ENCODE measurements around the gene SERP2.
"Not testable (repeated sequence)": the region's sequence is repeated elsewhere in the genome, so short reads cannot be mapped to it uniquely, and the experiment has no call there.

The SERP2 gene

DNA sequence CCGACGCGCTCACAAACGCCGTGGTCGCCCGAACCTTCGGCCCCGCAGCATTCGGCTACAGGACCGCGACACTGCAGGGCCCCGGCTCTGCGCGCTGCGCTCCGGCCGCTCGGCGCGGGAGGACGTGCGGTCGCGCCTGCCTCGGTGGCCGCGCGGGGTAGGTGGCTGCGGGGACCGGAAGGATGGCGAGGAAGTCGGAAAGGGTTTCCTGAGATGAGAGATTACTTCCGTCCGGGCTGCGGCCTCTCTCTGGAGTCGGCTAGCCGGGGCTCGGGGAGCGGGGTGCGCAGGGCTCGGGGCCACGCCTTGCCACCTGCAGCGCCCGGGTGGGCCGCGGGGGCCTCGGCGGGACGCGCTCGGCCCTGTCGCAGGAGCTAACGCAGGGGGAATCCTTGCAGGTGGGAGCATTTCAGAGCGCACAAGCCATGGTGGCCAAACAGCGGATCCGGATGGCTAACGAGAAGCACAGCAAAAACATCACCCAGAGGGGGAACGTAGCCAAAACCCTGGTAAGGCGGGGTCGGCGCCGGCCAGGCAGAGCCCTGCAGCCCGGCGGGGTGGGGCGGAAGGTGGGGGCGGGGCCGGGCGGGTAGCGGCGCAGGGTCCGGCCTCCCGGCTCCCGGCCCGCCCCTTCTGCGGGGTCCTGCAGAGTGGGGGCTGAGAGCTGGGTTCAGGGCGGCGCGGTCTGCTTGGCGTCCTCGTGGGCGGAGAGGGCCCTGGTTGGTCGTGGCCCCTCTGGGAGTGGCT, at the start of gene SERP2:
Gene SERP2 (plus strand): TSS at position 224 of the 747 bp plus-strand sequence. CDS start 202 bp downstream, at position 426.
- no peak for DNase-seq

DNA sequence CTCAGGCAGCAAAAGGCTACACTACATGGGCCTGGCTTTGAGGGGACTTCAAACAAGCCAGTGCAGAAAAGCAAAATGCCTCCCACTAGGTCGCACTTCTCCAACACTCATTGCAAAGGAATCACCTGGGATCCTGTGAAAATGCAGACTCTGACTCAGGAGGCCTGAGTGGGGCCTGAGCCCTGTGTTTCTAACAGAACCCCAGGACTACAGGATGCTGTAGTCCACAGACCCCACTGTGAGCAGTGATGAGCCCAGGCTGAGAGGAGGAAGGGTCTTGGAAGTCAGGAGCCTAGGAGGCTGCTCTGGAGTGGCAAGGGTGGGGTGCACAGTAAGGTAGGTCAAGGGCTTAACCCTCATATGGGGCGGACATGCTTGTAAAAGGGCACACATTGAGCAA, 46.7 kb upstream of the SERP2 start:
- DNase-seq: no peak

DNA sequence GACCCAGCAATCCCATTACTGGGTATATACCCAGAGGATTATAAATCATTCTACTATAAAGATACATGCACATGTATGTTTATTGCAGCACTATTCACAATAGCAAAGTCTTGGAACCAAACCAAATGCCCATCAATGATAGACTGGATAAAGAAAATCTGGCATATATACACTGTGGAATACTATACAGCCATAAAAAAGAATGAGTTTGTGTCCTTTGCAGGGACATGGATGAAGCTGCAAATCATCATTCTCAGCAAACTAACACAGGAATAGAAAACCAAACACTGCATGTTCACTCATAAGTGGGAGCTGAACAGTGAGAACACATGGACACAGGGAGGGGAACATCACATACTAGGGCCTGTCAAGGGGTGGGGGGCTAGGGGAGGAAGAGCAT, 44.6 kb upstream of the SERP2 start:
- not testable (repeated sequence) for DNase-seq

DNA sequence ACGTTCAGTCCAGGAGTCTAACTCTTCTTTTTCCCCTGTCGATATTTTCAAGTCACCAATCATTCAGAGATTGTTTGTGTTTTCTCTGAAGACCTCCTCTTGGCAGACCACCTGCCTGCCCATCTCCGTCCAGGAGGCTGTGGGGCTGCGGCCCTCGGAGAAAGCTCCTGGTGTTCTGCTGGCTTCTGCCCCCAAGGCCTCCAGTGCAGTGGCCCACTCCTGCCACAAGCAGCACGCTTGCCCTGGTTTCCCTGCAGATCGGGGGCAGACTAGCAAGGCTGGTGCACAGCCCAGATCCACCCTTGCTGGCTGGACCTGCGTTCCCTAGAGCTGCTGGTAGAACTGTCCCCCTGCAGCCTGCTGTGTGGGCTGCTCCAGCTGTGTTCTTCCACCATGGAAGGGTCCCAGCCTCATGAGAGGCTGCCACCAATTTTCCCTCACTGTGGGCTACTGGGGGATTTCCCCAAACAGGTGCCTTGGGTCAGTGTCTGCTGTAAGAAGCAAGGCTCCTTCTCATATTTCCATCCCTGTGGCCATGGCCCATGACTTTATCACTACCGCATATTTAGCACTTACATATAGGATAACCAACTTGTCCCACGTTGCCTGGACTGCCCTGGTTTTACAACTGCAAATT, 43.6 kb upstream of the SERP2 start:
- no peak for DNase-seq

DNA sequence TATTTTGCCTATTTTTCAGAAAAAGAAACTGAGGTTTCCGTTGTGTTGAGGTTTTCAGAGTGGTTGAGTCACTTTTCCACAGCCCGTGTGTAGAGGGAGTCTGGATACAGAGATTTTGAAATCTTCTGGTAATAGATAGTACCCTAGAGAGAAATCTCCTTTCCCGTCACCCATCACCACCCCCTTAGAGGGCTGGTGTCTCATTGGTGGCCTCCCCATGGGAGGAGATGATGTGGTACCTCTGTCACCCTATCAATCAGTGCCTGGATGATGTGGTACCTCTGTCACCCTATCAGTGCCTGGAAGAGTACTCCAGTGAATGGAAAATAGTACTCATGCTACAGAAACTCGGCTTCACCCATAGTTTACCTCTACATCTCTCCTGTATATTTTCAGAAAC, 42.2 kb upstream of the SERP2 start:
- no peak for DNase-seq

DNA sequence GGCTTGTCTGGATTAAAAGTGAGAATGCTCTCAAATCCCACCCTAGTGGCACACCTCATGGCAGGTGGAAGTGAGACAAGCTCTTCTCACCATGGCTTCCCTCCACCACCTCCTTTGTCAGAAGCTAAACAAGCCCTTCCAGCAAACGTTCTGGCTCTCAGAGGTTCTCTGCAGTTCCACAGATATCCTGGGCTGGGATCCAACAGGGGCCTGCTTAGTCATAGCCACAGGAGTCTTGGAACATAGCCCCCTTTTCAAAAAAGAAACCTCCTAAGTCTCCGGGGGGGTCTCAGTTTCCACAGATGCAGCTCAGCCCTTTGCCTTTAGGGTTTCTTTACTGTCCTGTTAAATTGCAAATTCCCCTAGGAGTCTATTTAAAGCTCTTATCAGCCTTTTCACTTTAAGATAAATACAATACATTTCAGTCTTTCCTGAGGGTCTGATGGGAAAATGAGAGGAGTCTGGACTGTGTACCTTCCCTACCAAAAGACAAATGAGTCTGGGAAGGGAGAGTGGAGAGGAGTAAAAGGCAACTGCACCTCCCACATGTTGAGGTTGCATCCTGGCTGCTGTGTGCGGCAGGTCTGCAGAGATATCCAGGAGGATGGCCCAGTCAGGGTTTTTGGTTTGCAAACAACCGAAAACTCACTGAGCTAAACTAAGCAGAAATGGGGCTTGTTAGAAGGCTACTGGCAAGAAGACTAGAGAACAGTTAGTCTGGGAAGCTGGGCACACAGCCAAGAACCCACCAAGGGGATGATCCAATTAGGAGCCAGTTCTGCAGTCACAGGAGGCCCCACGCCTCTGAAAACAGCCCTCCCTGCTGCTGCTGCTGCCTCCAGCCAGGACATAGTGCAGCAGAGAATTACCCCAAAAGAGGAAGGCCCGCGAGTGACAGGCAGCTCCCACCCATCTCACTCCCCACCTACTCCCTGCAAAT, 41.4 kb upstream of the SERP2 start:
- DNase-seq: no peak

DNA sequence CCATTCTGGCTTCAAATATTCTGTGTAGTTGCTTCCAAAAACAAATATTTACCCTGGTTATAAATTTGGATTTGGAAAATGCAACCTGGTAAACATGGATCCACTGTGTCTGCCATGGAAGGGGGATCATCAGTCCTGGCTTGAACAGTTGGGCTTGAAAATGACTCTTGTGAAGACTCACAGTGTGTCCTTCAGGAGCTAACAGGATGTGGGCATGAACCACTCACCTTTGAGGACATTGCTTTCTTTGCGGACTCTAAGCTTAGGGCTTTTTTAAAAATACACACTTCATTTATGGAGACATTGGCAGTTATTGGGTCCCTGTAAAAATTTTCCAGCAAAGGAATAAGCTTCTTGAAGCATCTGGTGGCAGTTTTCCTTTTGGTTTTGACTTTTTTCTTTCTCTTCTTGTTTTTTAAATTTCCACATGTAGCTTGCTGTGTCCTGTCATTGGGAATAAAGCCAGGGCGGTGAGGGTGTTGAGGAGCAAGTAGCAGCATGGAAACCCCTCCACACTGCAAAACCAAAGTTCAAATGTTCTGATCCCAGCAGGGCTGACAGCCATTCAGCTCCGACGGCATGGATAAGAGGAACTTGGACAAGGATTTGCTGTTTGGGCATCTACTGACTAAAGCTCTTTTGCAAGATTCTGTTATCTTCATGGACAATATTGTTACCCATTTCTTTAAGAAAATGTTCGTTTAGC, 39.5 kb upstream of the SERP2 start:
- no peak for DNase-seq

DNA sequence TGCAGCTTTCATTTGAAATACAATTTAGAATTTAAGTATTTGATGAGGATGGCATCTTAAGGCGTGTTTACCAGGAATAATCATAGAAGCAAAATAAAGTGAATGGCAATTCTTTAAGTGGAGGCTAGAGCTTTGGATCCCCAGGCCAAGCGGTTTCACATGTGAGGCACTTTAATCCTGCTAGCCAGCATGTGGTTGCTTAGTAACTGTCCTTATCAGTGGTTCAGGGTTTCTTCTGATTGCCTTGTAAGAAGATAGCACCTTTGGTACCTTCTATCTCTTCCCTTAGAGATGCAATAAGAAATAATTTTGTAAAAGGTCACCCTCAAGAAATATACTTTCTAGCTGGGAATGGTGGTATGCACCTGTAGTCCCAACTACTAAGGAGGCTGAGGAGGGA, 38.9 kb upstream of the SERP2 start:
- DNase-seq: no peak

DNA sequence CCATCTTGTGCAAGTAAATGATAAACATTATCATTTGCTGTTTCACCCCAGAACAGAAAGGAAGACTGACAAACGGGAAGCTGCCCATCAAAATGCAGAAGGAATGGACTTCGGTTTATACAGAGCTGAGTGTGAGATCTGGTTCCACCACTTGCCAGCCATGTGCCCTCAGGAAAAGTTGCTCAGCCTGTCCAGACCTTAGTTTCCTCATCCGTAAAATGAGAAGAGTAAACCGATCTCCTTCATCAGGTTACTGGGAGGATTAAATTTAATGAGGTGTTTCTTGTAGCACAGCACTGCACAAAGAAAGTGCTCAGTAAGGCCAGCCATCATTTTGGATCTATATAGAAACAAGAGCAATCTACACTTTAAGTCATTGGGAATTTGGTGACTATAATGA, 36.7 kb upstream of the SERP2 start:
- no peak for DNase-seq

DNA sequence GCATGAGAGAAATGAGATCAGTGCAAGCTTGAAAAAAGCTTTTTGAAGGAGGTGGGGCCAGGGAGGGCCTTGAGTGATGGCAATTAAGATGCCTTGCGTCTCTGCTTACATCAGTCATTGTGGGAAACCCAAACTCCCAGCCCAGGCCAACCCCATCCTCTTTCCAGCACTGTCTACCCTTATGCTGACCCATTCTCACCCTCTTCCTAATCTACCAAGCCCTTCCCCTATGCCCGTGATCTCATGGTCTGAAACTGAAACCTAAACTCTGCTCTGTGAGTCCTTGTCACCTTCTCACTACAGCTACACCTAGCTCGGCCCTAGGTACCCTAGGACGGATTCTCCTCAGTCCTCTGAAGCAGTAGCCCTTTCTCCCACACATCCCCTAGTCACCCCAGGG, 36.0 kb upstream of the SERP2 start:
- no peak for DNase-seq

DNA sequence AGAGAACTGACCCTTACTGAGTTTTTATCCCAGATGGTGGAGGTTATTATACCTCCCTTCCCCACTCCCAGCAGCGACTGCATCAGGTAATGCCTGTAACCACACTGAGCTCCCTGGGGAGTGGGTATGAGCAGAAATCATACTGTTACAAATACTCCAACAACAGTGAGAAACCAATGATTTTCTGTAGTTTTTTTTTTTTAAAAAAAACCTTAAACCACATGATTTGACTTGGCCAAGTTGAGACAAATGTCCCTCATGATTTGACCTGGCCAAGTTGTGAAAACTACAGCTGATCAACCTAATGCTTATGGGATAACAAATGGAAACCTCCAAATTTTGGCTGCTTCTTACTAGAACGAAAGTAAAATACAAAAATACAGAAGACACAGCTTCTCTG, 33.1 kb upstream of the SERP2 start:
- DNase-seq: no peak

DNA sequence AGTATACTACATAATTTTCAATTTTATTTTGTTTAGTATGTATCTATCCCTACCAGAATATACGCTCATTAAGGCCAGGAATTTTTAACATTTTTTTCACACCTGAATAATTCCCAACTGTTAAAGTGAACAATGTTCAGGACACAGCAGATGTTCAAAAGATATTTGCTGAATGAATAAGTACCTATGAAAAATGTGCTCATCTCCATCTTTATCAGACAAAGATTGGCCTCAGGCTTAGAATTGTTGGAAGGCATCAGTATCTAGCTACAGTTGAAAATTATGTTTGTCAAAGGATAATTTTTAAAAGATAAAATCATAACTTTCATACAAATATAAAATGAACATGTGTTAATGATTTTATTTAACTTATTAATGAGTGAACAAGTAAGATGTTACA, 30.9 kb upstream of the SERP2 start:
- no peak for DNase-seq

DNA sequence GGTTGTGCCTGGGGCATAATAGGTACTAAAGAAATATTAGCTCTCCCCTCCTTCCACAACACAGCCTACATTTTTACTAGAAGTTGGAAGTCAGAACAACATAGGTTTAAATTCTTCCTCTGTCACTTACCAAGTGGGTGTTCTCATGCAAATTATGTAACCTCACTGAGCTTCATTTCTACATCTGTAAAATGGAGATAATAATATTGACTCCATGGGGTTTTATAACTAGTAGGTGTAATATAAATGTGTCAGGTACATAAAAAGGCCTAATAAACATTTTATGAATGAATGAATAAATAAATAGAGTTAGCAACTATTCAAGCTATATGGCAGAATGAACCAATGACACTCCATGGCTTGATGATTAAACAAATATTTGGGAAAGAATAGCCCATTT, 27.1 kb upstream of the SERP2 start:
- DNase-seq: no peak

DNA sequence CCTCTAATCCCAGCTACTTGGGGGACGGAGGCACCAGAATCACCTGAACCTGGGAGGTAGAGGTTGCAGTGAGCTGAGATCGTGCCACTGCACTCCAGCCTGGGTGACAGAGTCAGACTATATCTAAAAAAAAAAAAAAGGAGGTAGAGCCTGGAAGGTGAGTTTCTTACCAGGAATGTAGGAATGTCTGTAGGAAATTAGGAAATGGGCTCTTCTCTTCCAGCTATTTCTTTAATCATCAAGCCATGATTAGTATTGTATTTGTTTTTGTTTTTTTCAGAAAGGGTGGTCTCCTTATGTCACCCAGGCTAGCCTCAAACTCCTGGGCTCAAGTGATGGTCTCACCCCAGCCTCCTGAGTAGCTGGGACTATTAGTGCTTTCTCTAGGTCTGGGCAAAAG, 26.3 kb upstream of the SERP2 start:
- no peak for DNase-seq

DNA sequence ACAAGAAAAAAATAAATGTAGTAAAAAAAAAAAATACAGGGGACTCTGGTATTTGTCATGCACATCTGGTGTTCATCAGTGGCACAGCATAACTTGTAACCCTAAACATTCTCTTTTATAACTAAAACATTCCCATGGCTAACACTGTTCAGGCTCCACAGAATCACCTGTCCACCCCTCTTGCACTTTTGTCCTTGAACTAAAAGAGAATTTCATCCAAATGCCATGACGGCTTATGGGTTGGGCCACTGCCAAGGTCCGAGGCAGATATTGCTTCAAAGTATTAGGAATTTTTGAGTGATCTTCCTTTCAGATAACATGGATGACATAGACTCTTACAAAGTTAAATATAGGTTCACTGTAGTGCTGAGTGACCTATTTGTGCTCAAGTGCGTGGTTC, 25.7 kb upstream of the SERP2 start:
- no peak for DNase-seq

DNA sequence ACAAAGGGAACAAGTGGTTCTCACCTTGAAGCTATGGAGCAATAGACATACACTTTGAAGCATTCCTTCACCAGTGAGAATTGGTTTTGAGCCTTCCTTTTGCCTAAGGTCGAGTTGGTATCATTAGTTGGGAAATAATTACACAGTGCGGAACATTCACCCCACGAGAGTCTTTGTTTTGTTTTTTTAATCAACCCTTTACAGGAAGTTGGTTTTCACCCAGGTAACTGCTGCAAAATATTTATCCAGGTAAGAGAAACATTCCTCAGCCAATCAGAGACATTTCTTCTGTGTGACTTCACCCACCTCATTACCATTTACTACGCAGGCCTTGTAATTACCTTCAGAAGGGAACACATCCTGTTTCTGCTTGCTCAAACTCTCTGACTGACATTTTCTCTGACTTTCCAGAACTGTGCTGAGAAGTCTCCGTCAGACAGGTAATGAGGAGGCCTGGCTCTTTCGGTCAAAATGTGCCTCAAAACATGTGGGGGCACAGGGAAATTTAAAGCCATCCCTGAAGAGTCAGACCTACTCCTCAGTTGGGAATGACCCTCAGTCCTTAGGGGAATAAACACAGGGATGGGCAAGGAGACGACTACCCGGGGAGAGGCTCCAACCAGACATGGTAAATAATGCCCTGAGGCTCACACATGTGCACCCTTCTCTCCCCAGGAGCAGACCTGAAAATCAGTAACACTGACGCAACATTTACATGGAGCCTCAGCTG, 22.7 kb upstream of the SERP2 start:
- no peak for DNase-seq

DNA sequence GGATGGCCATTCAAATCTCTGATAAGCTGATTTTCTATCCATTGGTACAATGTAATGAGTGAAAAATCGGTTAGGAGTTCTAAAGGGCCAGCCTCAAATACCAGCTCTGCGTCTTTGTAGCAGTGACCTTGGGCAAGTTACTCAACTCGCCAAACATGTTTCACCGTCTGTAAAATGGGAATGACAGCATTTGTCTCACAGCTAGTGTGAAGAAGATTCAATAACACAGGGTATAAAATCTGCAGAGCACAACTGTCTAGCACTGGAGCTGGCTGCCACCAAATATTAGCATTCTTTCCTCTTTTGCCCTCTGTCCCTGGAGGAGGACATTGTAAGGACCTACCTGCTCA, 22.1 kb upstream of the SERP2 start:
- no peak for DNase-seq

DNA sequence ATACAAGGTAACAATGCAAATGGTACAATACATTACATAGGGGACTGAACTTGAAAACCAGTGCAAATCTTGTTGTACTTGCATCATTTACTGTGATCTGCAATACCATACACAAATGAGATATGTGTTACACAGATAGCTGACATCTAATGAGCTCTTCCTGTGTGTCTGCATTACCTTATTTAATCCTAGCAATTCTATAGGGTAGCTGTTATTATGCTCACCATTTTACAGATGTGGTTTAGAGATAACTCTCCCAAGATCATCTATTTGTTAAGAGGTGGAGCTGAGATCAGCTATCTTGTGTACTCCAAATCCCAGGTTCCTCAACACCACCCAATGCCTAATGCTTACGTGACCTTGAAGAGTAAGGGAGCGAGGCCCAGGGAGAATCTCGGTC, 21.4 kb upstream of the SERP2 start:
- peak; percentile 18 for DNase-seq

DNA sequence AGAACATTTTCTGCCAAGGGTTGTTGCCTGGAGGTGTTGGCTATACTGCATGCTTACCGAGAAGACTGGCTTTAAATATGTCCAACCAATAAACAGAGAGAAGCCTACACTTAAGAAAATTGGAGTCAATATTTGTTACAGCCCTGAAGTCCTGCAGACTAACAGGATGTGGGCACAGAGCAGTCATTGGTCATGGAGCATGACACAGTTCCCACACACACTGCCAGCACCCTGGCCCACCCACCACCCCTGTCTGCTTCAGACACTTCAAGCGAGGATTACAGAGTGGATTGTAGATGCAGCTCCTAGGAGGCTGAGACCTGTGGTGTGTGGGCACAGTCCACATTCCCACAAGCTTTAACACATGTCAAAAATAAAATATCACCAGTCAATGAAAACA, 21.0 kb upstream of the SERP2 start:
- DNase-seq: no peak

DNA sequence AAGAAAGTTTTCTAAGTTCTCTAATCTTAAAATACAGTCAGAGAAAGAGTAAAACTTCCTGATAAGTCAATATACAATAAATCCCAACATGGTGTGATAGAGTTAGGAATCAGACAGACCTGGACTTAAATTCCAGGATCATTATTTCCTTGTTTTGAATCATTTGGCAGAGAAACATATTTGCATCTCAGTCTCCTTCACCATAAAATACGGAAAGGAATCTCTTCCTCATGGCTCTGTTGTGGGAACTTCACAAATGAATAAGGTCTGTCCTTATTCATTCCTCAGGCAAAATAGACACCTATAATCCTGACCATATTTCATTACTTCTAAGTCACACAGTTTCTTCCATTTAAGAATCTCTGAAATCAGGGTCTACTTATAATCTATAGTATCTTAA, 19.3 kb upstream of the SERP2 start:
- DNase-seq: no peak

DNA sequence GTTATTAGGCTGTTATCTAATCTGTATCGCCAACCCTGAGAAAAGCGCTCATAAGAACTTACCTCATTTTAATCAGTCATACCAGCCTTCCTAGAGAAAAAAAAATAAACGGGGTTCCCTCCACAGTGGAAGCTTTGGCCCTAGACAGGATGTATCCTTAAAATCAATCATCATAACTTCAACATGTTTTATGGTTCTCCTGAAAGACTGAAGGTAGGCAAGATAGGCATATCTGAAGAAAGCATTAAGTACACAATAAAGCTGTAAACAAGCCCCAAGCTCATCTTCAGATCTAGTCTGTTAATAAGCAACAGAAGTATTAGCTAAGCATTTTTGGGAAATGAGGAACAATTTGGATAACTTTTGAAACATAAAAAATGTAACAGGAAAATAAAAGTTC, 18.7 kb upstream of the SERP2 start:
- DNase-seq: no peak

DNA sequence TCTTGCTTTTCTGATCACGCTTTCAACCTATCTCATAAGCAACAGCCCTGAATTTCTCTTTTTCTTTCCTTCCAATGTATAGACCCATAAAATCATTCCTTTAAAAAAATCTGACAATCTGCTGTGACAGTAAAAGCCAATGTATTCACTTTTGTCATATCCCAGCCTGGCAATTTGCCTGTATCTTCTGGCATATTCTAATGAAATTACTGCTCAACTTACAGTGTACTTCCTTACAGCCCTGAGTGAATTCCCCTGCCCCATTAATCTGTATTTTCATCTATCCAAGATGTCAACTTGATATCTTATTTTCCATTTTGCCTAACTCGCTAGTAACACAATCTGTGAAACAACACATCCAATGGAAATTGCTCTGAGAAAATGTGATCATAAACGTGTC, 18.0 kb upstream of the SERP2 start:
- no peak for DNase-seq

DNA sequence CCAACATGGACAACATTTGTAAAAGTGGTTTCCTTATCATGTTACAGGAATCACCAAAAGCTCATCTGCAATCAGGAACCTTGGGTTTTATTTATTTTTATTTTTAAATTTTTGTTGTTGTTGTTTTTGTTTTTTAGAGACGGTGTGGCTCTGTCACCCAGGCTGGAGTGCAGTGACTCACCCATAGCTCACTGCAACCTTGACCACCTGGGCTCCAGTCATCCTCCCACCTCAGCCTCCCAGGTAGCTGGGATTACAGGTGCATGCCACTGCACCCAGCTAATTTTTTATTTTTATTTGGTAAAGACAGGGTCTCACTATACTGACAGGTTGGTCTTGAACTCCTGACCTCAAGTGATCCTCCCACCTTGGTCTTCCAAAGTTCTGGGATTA, 13.6 kb upstream of the SERP2 start:
- no peak for DNase-seq
